ENCODE measurements around the gene STAB2.

DNA sequence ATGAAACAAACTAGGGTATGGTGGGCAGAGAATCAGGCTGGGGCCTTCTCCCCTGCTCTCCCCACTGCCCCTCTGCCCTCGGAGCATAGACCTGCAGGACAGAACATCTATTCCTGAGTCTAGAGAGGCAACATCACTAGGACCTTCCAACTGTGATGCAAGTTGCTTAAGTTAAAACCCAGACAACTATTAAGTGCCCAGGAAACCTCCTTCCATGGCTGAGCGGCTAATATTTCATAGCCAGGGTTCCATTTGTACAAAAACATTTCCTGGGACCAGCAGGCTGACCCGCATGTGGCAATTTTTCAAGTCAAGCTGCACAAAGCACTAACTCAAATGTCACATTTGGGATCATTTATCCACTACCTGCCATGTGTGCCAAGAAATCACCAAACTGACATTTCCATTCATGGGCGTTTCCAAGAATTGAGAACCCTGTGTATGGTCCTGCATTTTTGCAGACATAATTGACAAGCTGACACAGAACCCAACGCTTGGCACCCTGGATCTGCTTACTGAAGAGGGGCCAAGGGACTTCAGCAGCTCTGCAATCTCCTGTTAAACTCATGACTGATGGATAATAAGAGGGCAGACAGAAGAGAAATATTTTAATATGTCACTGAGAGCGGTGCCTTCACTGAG lies 221.3 kb downstream of the STAB2 start:
- TF ChIP-seq, protein P1, sequence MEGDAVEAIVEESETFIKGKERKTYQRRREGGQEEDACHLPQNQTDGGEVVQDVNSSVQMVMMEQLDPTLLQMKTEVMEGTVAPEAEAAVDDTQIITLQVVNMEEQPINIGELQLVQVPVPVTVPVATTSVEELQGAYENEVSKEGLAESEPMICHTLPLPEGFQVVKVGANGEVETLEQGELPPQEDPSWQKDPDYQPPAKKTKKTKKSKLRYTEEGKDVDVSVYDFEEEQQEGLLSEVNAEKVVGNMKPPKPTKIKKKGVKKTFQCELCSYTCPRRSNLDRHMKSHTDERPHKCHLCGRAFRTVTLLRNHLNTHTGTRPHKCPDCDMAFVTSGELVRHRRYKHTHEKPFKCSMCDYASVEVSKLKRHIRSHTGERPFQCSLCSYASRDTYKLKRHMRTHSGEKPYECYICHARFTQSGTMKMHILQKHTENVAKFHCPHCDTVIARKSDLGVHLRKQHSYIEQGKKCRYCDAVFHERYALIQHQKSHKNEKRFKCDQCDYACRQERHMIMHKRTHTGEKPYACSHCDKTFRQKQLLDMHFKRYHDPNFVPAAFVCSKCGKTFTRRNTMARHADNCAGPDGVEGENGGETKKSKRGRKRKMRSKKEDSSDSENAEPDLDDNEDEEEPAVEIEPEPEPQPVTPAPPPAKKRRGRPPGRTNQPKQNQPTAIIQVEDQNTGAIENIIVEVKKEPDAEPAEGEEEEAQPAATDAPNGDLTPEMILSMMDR (IDR thresholded peaks at IDR 0.05; ENCODE audit: low read depth, low read length, missing input control) = no peak
- TF ChIP-seq, protein P2, sequence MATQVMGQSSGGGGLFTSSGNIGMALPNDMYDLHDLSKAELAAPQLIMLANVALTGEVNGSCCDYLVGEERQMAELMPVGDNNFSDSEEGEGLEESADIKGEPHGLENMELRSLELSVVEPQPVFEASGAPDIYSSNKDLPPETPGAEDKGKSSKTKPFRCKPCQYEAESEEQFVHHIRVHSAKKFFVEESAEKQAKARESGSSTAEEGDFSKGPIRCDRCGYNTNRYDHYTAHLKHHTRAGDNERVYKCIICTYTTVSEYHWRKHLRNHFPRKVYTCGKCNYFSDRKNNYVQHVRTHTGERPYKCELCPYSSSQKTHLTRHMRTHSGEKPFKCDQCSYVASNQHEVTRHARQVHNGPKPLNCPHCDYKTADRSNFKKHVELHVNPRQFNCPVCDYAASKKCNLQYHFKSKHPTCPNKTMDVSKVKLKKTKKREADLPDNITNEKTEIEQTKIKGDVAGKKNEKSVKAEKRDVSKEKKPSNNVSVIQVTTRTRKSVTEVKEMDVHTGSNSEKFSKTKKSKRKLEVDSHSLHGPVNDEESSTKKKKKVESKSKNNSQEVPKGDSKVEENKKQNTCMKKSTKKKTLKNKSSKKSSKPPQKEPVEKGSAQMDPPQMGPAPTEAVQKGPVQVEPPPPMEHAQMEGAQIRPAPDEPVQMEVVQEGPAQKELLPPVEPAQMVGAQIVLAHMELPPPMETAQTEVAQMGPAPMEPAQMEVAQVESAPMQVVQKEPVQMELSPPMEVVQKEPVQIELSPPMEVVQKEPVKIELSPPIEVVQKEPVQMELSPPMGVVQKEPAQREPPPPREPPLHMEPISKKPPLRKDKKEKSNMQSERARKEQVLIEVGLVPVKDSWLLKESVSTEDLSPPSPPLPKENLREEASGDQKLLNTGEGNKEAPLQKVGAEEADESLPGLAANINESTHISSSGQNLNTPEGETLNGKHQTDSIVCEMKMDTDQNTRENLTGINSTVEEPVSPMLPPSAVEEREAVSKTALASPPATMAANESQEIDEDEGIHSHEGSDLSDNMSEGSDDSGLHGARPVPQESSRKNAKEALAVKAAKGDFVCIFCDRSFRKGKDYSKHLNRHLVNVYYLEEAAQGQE (IDR thresholded peaks at IDR 0.05) = no peak

Data from liver (tissue), 2 donors.